WTC11 (cell line): ENCODE data around the gene CCDC201. TPM values are rescaled to one million over a fixed set of nuclear protein-coding genes. Genes with fewer than 3 reads are reported as not detected.

Source experiments
- ATAC-seq: fragments of 200-7000 bp; cut with Tn5 transposase; 2 replicates; pipeline ENCODE4 v1.10.0; 2021; ENCODE audit warnings: mild to moderate bottlenecking, moderate library complexity
- CTCF ChIA-PET: fragments of 300-600 bp; sonication (Branson Sonifier 250); formaldehyde crosslinking; loops from one replicate; lab custom pipeline; 2021; ENCODE audit warnings: antibody characterized with exemption; lab: Charles Lee
- POLR2A ChIA-PET: fragments of 350-600 bp; sonication (Branson Sonifier 250); formaldehyde crosslinking; loops from one replicate; lab custom pipeline; 2021; ENCODE audit warnings: antibody characterized with exemption; lab: Charles Lee
- DNase-seq: peaks from one replicate; pipeline ENCODE4 v3.0.0; 2021; ENCODE audit warnings: low spot score
- H3K27ac Mint-ChIP-seq: 2 replicates; pipeline ENCODE4 v1.8.0; 2021; ENCODE audit warnings: mixed read lengths
- H3K27me3 Mint-ChIP-seq: 2 replicates; pipeline ENCODE4 v1.8.0; 2021; ENCODE audit warnings: low read depth, mild to moderate bottlenecking, moderate library complexity, mixed read lengths
- H3K36me3 Mint-ChIP-seq: 2 replicates; pipeline ENCODE4 v1.8.0; 2021; ENCODE audit warnings: mixed read lengths
- H3K4me1 Mint-ChIP-seq: 2 replicates; pipeline ENCODE4 v1.8.0; 2022; ENCODE audit warnings: mixed read lengths
- H3K4me3 Mint-ChIP-seq: 2 replicates; pipeline ENCODE4 v1.8.0; 2021; ENCODE audit warnings: mild to moderate bottlenecking, moderate library complexity, mixed read lengths
- H3K9me3 Mint-ChIP-seq: 2 replicates; pipeline ENCODE4 v1.8.0; 2021; ENCODE audit warnings: mixed read lengths
- ATF1 ChIP-seq: sonication (generic); formaldehyde crosslinking; IDR thresholded peaks from 2 replicates; pipeline ENCODE4 v1.8.1; 2023; ENCODE audit warnings: mild to moderate bottlenecking, moderate library complexity, missing genetic modification reagents
- FOXJ3 ChIP-seq: sonication (generic); formaldehyde crosslinking; IDR thresholded peaks from 2 replicates; pipeline ENCODE4 v1.9.0; 2021; ENCODE audit warnings: missing genetic modification reagents, mild to moderate bottlenecking, borderline replicate concordance
- HMGA2 ChIP-seq: fragments of 250-450 bp; sonication (Bioruptor Pico); IDR thresholded peaks from 2 replicates; pipeline ENCODE4 v1.4.0; 2021; ENCODE audit warnings: mild to moderate bottlenecking, moderate library complexity
- NFATC4 ChIP-seq: fragments of 250-450 bp; sonication (Bioruptor Pico); IDR thresholded peaks from 2 replicates; pipeline ENCODE4 v1.9.0; 2021; ENCODE audit warnings: mild to moderate bottlenecking
- OVOL2 ChIP-seq: fragments of 250-450 bp; sonication (Bioruptor Pico); IDR thresholded peaks from 2 replicates; pipeline ENCODE4 v1.9.0; 2021; ENCODE audit warnings: mild to moderate bottlenecking, borderline replicate concordance
- PRRX2 ChIP-seq: fragments of 250-450 bp; sonication (Bioruptor Pico); IDR thresholded peaks from 2 replicates; pipeline ENCODE4 v1.8.0; 2021; ENCODE audit warnings: mild to moderate bottlenecking
- SMAD3 ChIP-seq: sonication (generic); formaldehyde crosslinking; IDR thresholded peaks from 2 replicates; pipeline ENCODE4 v1.8.0; 2022; ENCODE audit warnings: missing genetic modification reagents, mild to moderate bottlenecking, borderline replicate concordance
- SOX15 ChIP-seq: fragments of 250-450 bp; sonication (Bioruptor Pico); IDR thresholded peaks from 2 replicates; pipeline ENCODE4 v1.9.0; 2021; ENCODE audit warnings: mild to moderate bottlenecking
- ZNF121 ChIP-seq: sonication (generic); formaldehyde crosslinking; IDR thresholded peaks from 2 replicates; pipeline ENCODE4 v1.8.0; 2023; ENCODE audit warnings: missing genetic modification reagents
- ZNF138 ChIP-seq: sonication (generic); formaldehyde crosslinking; conservative IDR thresholded peaks from 2 replicates; pipeline ENCODE4 v1.8.1; 2022; ENCODE audit warnings: mild to moderate bottlenecking, moderate library complexity, missing genetic modification reagents
- ZNF396 ChIP-seq: fragments of 250-450 bp; sonication (Bioruptor Pico); IDR thresholded peaks from 2 replicates; pipeline ENCODE4 v1.8.0; 2021; ENCODE audit warnings: mild to moderate bottlenecking, moderate library complexity, borderline replicate concordance
- ZNF416 ChIP-seq: fragments of 250-450 bp; sonication (Bioruptor Pico); IDR thresholded peaks from 2 replicates; pipeline ENCODE4 v1.9.0; 2021; ENCODE audit warnings: mild to moderate bottlenecking, inconsistent platforms
- ZNF423 ChIP-seq: fragments of 250-450 bp; sonication (Bioruptor Pico); IDR thresholded peaks from 2 replicates; pipeline ENCODE4 v2.1.2; 2022; ENCODE audit warnings: mild to moderate bottlenecking, moderate library complexity
- total RNA-seq: library from RNA; stranded (reverse); gene quantifications from 3 replicates; pipeline ENCODE4 v1.2.3, GENCODE V29; 2021
- TF ChIP-seq, protein P1 (sequence below): sonication (generic); formaldehyde crosslinking; IDR thresholded peaks from 2 replicates; pipeline ENCODE4 v1.8.1; 2023; ENCODE audit warnings: mild to moderate bottlenecking, missing genetic modification reagents
- TF ChIP-seq, protein P2 (sequence below): sonication (generic); formaldehyde crosslinking; IDR thresholded peaks from 2 replicates; pipeline ENCODE4 v1.8.0; 2023; ENCODE audit warnings: missing genetic modification reagents, mild to moderate bottlenecking, borderline replicate concordance
- TF ChIP-seq, protein P3 (sequence below): sonication (generic); formaldehyde crosslinking; IDR thresholded peaks from 2 replicates; pipeline ENCODE4 v1.8.1; 2023; ENCODE audit warnings: mild to moderate bottlenecking, missing genetic modification reagents
- TF ChIP-seq, protein P4 (sequence below): sonication (generic); formaldehyde crosslinking; IDR thresholded peaks from 2 replicates; pipeline ENCODE4 v1.8.0; 2022; ENCODE audit warnings: mild to moderate bottlenecking, missing genetic modification reagents
- TF ChIP-seq, protein P5 (sequence below): sonication (generic); formaldehyde crosslinking; conservative IDR thresholded peaks from 2 replicates; pipeline ENCODE4 v1.8.1; 2022; ENCODE audit warnings: mild to moderate bottlenecking, missing genetic modification reagents
- TF ChIP-seq, protein P6 (sequence below): fragments of 200-600 bp; IDR thresholded peaks from 2 replicates; pipeline ENCODE4 v1.8.0; 2022; ENCODE audit warnings: antibody characterized with exemption
- TF ChIP-seq, protein P7 (sequence below): sonication (generic); formaldehyde crosslinking; IDR thresholded peaks from 2 replicates; pipeline ENCODE4 v1.8.0; 2022; ENCODE audit warnings: mild to moderate bottlenecking, missing genetic modification reagents

CCDC201 gene
- total RNA-seq, 1 experiment from 2014 or later, result not detected

DNA sequence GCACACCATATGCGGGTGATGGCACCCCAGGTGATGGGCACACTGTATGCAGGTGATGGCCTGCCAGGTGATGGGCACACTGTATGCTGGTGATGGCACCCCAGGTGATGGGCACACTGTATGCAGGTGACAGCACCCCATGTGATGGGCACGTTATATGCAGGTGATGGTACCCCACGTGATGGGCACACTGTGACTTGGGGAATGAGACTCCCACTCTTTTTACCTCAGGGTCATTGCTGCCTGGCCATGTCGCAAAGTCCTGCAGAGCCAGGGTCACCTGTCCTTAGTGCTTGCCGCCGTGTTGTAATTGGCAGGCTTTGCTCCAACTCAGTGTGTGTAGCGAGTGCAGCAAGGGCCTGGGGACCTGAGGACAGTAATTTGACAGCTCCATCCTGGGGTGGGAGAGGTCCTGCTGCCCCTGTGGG, 7.6 kb upstream of the CCDC201 start:
- H3K27ac Mint-ChIP-seq, result no peak overlapping the region
- POLR2A ChIA-PET, result no interaction called here
- peaks cover 25% of the 10 kb centered on the region for H3K36me3 Mint-ChIP-seq
- DNase-seq, result no peak
- peaks cover 40% of the 10 kb centered on the region for H3K9me3 Mint-ChIP-seq
- H3K4me1 Mint-ChIP-seq, result peaks cover 14% of the 10 kb centered on the region
- ATAC-seq, result no peak
- no peak overlapping the region for H3K4me3 Mint-ChIP-seq
- peaks cover 17% of the 10 kb centered on the region for H3K27me3 Mint-ChIP-seq
- TF ChIP-seq, protein P1, sequence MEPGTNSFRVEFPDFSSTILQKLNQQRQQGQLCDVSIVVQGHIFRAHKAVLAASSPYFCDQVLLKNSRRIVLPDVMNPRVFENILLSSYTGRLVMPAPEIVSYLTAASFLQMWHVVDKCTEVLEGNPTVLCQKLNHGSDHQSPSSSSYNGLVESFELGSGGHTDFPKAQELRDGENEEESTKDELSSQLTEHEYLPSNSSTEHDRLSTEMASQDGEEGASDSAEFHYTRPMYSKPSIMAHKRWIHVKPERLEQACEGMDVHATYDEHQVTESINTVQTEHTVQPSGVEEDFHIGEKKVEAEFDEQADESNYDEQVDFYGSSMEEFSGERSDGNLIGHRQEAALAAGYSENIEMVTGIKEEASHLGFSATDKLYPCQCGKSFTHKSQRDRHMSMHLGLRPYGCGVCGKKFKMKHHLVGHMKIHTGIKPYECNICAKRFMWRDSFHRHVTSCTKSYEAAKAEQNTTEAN, result no peak
- TF ChIP-seq ATF1 (CRISPR knock-in tag) (no peak), ZNF416 (no peak), ZNF121 (CRISPR knock-in tag) (no peak), SOX15 (CRISPR knock-in tag) (no peak), PRRX2 (CRISPR knock-in tag) (no peak), ZNF138 (CRISPR knock-in tag) (no peak)
- TF ChIP-seq, protein P2, sequence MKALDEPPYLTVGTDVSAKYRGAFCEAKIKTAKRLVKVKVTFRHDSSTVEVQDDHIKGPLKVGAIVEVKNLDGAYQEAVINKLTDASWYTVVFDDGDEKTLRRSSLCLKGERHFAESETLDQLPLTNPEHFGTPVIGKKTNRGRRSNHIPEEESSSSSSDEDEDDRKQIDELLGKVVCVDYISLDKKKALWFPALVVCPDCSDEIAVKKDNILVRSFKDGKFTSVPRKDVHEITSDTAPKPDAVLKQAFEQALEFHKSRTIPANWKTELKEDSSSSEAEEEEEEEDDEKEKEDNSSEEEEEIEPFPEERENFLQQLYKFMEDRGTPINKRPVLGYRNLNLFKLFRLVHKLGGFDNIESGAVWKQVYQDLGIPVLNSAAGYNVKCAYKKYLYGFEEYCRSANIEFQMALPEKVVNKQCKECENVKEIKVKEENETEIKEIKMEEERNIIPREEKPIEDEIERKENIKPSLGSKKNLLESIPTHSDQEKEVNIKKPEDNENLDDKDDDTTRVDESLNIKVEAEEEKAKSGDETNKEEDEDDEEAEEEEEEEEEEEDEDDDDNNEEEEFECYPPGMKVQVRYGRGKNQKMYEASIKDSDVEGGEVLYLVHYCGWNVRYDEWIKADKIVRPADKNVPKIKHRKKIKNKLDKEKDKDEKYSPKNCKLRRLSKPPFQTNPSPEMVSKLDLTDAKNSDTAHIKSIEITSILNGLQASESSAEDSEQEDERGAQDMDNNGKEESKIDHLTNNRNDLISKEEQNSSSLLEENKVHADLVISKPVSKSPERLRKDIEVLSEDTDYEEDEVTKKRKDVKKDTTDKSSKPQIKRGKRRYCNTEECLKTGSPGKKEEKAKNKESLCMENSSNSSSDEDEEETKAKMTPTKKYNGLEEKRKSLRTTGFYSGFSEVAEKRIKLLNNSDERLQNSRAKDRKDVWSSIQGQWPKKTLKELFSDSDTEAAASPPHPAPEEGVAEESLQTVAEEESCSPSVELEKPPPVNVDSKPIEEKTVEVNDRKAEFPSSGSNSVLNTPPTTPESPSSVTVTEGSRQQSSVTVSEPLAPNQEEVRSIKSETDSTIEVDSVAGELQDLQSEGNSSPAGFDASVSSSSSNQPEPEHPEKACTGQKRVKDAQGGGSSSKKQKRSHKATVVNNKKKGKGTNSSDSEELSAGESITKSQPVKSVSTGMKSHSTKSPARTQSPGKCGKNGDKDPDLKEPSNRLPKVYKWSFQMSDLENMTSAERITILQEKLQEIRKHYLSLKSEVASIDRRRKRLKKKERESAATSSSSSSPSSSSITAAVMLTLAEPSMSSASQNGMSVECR (CRISPR knock-in tag), result no peak
- TF ChIP-seq, protein P3, sequence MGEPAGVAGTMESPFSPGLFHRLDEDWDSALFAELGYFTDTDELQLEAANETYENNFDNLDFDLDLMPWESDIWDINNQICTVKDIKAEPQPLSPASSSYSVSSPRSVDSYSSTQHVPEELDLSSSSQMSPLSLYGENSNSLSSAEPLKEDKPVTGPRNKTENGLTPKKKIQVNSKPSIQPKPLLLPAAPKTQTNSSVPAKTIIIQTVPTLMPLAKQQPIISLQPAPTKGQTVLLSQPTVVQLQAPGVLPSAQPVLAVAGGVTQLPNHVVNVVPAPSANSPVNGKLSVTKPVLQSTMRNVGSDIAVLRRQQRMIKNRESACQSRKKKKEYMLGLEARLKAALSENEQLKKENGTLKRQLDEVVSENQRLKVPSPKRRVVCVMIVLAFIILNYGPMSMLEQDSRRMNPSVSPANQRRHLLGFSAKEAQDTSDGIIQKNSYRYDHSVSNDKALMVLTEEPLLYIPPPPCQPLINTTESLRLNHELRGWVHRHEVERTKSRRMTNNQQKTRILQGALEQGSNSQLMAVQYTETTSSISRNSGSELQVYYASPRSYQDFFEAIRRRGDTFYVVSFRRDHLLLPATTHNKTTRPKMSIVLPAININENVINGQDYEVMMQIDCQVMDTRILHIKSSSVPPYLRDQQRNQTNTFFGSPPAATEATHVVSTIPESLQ (CRISPR knock-in tag), result no peak
- CTCF ChIA-PET, result no interaction called here

DNA sequence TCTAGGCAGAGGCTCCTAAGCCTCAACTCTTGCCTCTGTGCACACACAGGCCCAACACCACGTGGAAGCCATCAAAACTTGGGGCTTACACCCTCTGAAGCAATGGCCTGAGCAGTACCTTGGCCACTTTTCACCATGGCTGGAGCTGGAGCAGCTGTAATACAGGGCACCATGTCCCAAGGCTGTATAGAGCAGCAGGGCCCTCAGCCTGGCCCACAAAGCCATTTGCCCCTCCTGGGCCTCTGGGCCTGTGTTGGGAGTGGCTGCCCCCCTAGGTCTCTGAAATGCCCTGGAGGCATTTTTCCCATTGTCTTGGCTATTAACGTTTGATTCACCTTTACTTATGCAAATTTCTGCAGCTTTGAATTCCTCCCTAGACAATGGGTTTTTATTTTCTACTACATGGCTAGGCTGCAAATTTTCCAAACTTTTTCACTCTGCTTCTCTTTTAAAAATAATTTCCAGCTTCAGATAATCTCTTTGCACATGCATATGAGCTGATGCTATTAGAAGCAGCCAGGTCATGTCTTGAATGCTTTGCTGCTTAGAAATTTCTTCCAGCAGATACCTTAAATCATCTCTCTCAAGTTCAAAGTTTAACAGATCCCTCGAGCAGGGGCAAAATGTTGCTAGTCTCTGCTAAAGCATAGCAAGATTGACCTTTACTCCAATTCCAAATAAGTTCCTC, 5.7 kb upstream of the CCDC201 start:
- no peak for DNase-seq
- H3K4me1 Mint-ChIP-seq, result peaks cover 14% of the 10 kb centered on the region
- H3K27me3 Mint-ChIP-seq, result peaks cover 7% of the 10 kb centered on the region; the same call in 1 of the 2 replicates
- peaks cover 25% of the 10 kb centered on the region for H3K36me3 Mint-ChIP-seq
- ChIA-PET CTCF (no interaction called here), POLR2A (no interaction called here)
- no peak; the same call in 1 of the 2 replicates for ATAC-seq
- peaks cover 40% of the 10 kb centered on the region for H3K9me3 Mint-ChIP-seq
- H3K27ac Mint-ChIP-seq, result no peak overlapping the region
- H3K4me3 Mint-ChIP-seq, result no peak overlapping the region
- TF ChIP-seq, protein P4, sequence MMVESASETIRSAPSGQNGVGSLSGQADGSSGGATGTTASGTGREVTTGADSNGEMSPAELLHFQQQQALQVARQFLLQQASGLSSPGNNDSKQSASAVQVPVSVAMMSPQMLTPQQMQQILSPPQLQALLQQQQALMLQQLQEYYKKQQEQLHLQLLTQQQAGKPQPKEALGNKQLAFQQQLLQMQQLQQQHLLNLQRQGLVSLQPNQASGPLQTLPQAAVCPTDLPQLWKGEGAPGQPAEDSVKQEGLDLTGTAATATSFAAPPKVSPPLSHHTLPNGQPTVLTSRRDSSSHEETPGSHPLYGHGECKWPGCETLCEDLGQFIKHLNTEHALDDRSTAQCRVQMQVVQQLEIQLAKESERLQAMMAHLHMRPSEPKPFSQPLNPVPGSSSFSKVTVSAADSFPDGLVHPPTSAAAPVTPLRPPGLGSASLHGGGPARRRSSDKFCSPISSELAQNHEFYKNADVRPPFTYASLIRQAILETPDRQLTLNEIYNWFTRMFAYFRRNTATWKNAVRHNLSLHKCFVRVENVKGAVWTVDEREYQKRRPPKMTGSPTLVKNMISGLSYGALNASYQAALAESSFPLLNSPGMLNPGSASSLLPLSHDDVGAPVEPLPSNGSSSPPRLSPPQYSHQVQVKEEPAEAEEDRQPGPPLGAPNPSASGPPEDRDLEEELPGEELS (CRISPR knock-in tag), result no peak
- TF ChIP-seq, protein P1, result no peak
- TF ChIP-seq, protein P5, sequence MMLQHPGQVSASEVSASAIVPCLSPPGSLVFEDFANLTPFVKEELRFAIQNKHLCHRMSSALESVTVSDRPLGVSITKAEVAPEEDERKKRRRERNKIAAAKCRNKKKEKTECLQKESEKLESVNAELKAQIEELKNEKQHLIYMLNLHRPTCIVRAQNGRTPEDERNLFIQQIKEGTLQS (CRISPR knock-in tag), result no peak
- no peak for TF ChIP-seq ZNF423 (CRISPR knock-in tag)
- no peak for TF ChIP-seq ZNF396 (CRISPR knock-in tag)
- no peak for TF ChIP-seq HMGA2 (CRISPR knock-in tag)
- TF ChIP-seq SMAD3 (CRISPR knock-in tag), result no peak
- TF ChIP-seq, protein P6, sequence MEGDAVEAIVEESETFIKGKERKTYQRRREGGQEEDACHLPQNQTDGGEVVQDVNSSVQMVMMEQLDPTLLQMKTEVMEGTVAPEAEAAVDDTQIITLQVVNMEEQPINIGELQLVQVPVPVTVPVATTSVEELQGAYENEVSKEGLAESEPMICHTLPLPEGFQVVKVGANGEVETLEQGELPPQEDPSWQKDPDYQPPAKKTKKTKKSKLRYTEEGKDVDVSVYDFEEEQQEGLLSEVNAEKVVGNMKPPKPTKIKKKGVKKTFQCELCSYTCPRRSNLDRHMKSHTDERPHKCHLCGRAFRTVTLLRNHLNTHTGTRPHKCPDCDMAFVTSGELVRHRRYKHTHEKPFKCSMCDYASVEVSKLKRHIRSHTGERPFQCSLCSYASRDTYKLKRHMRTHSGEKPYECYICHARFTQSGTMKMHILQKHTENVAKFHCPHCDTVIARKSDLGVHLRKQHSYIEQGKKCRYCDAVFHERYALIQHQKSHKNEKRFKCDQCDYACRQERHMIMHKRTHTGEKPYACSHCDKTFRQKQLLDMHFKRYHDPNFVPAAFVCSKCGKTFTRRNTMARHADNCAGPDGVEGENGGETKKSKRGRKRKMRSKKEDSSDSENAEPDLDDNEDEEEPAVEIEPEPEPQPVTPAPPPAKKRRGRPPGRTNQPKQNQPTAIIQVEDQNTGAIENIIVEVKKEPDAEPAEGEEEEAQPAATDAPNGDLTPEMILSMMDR, result no peak
- TF ChIP-seq, protein P7, sequence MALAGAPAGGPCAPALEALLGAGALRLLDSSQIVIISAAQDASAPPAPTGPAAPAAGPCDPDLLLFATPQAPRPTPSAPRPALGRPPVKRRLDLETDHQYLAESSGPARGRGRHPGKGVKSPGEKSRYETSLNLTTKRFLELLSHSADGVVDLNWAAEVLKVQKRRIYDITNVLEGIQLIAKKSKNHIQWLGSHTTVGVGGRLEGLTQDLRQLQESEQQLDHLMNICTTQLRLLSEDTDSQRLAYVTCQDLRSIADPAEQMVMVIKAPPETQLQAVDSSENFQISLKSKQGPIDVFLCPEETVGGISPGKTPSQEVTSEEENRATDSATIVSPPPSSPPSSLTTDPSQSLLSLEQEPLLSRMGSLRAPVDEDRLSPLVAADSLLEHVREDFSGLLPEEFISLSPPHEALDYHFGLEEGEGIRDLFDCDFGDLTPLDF (CRISPR knock-in tag), result no peak
- TF ChIP-seq FOXJ3 (CRISPR knock-in tag), result no peak
- TF ChIP-seq OVOL2, result no peak
- no peak for TF ChIP-seq ZNF121 (CRISPR knock-in tag)
- no peak for TF ChIP-seq NFATC4 (CRISPR knock-in tag)
